GM21576 (cell line): Measurements from ENCODE around the gene RASSF1.
A peak's percentile ranks its signal among the peaks of the same experiment; 100 is the strongest.

Experiments used
- ATAC-seq: cut with Tn5 transposase; IDR thresholded peaks from one replicate; pipeline ENCODE4 v1.9.1; 2021; ENCODE audit warnings: mild to moderate bottlenecking, moderate library complexity; ENCODE audit not compliant: unreplicated experiment

The RASSF1 gene

GRCh38 chr3:50345586-50346234, 5.1 kb upstream of the RASSF1 start, which contains the start of gene ZMYND10:
Gene ZMYND10, minus strand, starts transcription at chr3:50345732. Its CDS starts 153 bp downstream, at chr3:50345579.
- no peak for ATAC-seq

- ATAC-seq = no peak
Observed at GRCh38 chr3:50345008-50345407, 4.4 kb upstream of the RASSF1 start.

DNA sequence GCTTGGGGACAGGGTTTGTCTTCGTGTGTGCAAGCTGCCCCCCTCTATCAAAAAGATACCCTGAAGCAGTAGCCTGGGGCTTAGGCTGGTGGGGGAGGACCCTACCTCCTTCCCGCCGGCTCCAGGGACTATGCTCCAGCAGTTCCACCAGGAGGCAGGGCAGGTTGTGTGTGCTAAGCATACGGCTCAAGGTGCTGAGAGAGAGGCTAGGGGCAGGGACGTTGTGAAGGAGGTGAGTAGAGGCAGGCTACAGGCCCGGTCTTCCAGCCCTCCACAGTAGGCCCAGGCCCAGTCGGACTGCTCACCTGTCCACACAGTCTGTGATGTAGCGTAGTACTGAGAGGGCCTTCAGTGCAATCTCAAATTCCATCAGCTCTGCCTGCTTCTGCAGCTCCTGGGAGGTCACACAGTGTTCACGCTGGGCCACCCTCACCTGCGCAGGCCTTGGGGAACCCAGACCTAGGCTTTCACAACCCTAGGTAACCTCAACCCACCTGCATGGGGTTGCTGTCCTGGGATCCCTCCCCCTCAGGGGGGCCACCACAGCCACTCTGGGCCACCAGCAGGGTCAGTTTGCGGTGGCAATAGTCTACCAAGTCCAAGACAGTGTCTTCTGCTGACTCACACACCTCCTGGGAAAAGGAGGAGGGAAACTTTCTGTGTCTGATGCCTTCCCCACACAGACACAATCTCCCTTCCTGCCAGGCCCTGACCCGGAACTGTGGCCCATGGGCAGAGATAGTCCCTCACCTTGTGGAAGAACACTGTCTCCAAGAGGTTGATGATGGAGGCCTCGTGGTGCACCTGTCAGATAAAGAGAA, 2.4 kb upstream of the RASSF1 start:
- ATAC-seq = no peak

- no peak for ATAC-seq
Observed at GRCh38 chr3:50341996-50342650, 1.5 kb upstream of the RASSF1 start.

GRCh38 chr3:50341537-50341936, 901 bp upstream of the RASSF1 start:
- no peak for ATAC-seq

DNA sequence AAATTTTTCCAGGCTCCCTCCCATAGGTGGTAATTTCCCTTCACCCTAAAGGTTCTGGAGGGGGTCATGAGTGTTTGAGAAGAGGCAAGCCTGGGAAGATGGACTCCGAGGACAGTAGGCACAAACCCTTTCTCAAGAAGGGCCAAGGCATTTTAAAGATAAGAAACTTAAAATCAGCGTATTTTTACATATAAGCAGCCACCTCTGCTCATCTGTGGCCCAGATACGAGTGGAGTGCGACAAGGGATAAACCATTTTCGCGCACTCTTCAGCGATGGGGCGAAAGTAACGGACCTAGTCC, 539 bp downstream of the RASSF1 start:
- ATAC-seq = no peak

DNA sequence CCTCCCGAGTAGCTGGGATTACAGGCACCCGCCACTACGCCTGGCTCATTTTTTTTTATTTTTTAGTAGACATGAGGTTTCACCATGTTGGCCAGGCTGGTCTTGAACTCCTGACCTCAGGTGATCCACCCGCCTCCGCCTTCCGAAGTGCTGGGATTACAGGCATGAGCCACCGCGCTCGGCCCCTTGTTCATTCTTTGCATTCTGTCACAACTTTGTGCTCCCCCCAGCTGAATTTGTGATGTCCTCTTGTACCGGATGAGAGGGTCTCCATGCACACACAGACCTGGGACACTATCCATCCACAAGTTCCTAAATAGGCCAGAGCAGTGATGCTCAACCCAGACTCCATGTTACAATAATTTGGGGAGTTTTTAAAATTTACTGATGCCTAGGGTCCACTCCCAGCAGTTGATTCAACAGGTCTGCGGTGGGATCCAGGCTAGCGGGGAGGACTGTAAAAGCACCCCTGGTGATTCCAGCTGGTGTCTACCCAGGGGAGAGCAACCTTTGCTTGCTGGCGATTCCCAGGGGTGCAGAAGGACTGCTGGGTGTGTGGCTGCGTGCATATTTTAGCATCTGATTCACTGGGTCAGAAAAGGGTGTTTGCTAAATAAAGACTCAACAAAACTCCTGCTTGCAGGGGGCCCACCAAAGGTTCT, 1.0 kb downstream of the RASSF1 start:
- ATAC-seq = no peak

DNA sequence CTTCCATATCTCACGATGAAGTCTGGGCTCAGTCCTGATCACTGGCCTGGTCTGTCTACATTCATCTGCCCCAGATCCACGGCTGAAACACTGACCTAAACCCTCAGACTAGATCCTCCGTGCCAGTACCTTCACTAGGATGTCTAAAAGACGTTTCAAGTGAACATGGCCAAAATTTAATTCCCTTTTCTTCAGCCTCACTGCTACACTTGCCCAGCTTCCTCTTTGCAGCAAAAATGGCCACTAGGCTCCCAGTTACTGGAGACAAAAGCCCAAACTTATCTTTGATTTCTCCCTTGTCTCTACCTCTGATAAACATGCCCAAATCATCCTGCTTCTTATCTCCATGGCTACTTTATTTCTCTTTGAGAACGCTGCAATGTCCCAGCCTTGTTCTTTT, 1.7 kb downstream of the RASSF1 start:
- no peak for ATAC-seq

DNA sequence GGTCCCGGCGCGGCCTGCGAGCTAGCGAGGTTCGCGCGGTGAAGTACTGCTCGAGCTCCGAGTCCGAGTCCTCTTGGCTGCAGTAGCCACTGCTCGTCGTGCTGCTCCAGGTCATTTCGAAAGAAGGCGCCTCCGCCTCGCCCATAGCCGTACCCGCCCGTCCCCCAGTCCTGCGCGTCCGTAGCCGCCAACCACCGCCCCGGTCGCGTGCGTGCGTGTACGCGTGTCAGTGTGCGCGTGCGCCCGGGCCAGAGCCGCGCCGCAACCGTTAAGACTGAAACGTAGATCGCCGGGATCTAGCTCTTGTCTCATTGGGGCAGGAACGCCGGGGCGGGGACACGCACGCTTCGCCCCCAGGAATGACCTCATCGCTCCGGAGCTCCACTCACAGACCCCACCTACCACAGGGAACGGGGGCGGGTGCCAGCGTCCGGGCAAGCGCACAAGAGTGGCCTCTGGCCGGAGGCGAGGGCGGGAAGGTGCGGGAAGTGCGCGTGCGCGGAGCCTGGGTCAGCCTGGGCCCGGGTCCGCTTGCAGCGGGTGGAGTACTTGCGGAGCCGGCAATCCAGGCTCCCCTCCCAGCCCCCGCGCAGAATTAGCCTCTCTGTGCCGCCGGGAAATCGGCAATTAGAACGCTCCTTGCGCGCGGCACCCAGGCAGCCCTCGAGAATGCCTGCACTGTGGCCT, 3.3 kb downstream of the RASSF1 start:
- peak; percentile 71 for ATAC-seq

DNA sequence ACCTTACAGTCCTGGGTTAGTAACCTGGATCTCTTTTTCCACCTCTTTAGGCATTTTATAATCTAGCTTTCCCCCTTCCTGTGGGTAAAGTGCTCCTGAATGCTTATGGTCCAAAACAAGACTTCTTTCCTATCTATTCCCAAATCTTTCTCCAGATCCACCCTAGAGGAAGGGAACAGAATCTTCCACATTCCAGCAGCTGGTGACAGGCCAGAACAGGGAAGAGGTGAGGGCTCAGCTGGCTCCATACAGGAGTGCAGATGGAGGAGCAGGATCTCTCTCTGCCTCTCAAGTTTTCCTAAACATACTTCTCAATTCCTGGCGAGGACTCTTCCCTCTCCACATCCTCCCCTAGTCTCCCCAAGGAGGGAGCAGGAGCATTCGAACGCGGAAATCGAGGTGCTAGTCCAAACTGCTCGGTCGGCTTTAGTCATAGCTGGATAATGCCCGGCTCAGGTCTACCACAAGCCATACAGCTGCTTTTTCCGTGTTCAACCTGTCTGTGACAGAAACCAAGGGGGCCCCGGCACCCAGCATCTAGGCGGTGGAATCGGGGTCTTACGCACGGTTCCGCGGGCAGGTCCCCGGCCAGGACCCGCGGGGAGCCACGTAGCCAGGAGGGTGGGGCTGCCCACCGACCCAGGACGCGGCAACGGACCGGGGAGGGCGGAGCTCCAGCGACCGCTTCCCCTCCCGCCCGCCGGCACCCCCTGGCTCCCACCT, 4.0 kb downstream of the RASSF1 start:
- peak; percentile 21 for ATAC-seq

DNA sequence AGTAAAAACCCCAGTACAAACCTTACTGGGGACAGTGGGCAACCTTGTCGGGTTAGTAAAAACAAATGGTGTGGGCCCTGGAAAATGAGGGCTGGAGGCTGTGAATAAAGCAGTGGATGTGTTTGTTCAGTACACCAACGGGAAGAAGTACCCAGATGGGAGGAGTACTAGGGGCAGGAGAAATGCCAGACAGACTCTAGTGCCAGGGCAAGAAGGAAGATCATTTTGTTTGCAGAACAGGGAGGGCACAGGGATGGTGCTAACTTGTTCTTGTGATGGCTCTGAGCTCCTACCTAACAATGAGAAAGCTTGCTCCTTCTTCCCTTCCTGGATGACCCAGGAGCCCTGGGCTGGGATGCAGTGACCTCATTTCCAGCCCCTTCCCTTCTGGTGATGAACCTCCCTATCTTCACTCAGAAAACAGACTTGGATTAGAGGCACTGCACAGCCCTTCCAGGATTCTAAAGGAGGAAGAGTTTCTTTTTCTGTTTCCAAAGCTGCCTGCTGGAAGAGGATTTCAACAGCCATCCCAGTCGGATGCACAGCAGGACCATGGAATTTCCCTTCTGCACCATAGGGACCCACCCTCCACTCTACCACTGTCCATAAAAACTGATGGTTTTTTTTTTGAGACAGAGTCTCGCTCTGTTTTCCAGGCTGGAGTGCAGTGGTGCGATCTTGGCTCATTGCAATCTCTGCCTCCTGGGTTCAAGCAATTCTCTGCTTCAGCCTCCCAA, 6.1 kb downstream of the RASSF1 start:
- ATAC-seq = no peak

DNA sequence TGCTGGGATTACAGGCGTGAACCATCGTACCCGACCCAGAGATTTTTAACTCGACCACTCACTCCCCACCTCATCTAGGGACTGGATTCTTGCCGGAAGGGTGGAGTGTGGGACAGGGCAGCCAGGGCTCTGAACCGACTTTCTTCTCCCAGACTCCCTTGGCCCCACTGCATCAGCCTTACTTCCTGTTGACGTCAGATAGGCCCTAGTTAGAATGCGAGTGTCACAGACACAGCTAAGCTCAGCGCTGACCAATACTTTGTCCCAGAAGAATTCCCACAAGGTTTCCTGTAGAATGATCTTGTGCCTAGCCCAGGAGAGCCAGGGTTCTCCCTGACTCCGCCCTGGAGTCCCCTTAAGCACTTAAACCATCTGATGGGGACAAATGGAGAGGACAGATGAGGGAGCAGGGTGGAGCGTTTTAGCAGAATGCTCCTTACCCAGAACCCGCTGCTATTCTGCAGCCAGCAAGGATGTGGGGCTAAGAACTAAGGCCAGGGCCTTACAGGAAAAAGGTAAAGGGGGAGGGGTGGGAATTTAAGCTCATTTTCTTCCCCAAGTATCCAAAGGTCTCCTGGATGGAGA, 6.8 kb downstream of the RASSF1 start:
- no peak for ATAC-seq

DNA sequence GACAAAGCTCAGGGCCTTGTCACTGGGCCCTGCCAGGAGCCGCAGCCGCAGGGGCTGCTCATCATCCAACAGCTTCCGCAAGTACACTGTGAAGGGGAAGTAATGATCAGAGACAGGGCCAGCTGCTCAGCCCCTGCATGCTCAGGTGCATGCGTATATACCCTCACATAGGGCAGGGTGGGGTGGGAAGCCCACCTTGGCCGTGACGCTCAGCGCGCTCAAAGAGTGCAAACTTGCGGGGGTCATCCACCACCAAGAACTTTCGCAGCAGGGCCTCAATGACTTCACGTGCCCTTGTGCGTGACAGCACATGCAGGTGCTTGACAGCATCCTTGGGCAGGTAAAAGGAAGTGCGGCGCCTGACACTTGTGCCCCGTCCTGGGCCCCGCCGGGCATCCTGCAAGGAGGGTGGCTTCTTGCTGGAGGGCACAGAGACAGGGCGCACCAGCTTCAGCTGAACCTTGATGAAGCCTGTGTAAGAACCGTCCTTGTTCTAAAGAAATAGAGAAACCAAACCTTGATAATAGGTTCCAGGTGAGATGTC, 9.2 kb downstream of the RASSF1 start:
- ATAC-seq = no peak

GRCh38 chr3:50330330-50330729, 10.3 kb downstream of the RASSF1 start:
- no peak for ATAC-seq

DNA sequence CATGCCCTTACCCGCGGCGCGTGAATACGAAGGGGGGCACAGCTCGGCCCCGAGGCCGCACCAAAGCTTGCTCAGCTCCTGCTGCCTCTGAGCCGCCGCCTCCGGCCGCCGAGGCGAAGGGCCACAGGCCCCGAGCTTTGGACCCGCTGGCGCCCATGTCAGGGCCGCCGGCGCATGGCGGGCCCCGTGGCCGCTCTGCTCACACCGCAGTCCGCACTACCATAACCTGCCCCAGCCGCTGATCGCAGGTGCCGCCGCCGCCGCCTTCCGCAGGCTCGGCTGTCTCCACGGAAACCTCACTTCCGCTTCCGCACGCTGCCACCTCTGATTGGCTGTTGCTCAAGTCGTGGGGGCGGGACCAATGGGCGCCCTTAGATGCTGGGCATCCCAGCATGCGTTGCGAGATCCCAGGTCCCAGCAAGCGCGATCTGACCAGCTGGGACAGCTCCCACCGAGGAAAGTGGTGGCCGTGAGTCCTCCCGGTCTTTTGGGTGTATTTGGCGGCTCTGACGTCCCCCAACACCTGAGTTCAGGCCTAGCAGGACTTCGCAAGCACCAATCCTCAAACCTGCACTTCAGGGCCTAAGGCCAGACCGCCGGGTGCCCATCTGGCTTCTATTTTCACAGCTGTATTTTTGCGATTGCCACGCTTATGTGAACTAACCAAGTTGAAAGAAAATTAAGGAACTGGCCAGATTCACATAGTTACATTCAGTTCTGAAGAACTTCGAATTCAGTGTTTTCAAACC, 12.5 kb downstream of the RASSF1 start, which contains the start of gene TUSC2:
Gene TUSC2, minus strand, starts transcription at position 281 of the 749 bp plus-strand sequence. Its CDS starts 124 bp downstream, at position 157.
- peak; percentile 86 for ATAC-seq

- ATAC-seq = no peak
Observed at GRCh38 chr3:50327129-50327528, 13.5 kb downstream of the RASSF1 start.

- no peak for ATAC-seq
Observed at GRCh38 chr3:50326182-50326541, 14.5 kb downstream of the RASSF1 start.

- no peak for ATAC-seq
Observed at GRCh38 chr3:50325497-50326181, 15.0 kb downstream of the RASSF1 start.
